SH-SY5Y (cell line): Measurements from ENCODE around the gene ABCA7.

Source experiments
- GATA2 ChIP-seq: IDR thresholded peaks from 2 replicates; pipeline ENCODE4 v1.6.1; 2011; ENCODE audit warnings: mild to moderate bottlenecking, low read depth, low read length
- GATA3 ChIP-seq: IDR thresholded peaks from 2 replicates; pipeline ENCODE4 v1.6.1; 2011; ENCODE audit warnings: low read depth, mild to moderate bottlenecking, low read length, moderate library complexity

DNA sequence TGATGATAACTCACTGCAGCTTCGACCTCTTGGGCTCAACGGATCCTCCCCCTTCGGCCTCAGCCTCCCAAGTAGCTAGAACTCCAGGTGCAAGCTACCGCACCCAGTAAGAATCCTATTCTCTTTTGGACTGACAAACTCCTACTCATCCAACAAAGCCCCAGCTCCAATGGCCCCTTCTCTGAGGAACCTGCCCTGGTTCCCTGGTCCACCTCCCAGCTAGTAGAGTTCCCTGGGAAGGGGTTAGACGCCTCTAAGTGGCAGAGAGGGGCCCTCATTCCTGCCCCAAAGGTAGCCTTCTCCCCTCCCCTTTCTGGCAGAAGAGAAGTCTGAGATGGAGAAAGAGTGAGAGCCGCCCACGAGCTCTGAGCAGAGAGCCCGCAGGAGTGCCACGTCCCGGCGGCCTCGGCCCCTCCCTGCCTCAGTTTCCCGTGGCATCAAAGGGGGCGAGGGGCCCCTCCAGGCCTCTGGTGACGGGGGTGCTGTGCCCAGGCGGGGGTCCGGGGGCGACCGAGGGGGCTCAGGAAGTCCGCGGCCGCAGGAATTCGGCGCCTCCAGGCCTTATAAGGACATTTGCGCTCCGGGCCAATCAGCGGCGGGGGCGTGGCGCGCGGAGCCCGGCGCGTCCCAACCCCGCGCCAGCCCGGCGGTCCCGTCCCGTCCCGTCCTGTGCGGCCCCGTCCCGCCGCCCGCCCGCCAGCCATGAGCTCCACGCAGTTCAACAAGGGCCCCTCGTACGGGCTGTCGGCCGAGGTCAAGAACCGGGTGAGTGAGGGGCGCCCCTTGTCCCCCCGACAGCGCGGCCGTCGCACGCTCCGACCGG is 13.7 kb upstream of the ABCA7 start, which contains the start of gene CNN2:
- TF ChIP-seq GATA2: no peak
- TF ChIP-seq GATA3: no peak
